ENCODE results near the gene CEACAM19.

CEACAM19 gene

GRCh38 chr19:44725684-44726083 is 54.4 kb downstream of the CEACAM19 start:
- DNase-seq = no peak

DNA sequence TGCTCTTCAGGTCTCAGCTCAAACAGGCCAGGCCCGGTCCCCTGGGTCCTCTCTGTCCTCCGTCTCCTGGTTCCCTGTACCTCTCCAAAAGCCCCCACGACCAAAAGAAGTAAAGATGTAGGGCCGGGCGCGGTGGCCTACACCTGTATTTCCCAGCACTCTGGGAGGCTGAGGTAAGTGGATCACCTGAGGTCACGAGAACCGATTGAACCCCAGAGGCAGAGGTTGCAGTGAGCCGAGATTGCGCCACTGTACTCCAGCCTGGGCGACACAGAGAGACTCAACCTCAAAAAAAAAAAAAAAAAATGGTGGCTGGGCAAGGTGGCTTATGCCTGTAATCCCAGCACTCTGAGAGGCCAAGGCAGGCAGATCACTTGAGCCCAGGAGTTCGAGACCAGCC is 55.2 kb downstream of the CEACAM19 start:
- DNase-seq = no peak

DNA sequence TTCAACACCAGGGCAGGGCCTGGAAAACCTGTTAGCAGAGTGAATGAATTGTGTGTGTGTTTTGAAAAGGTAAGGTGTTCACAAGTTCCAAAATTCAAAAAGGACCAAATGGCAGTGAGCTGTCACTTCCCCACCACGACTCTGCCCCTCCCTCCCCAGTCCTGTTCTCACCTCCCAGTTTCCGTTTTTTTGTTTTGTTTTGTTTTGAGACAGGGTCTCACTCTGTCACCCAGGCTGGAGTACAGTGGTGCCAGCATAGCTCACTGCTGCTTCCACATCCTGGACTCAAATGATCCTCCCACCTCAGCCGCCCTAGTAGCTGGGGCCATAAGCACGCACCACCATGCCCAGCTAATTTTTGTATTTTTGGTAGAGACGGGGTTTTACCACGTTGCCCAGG is 56.9 kb downstream of the CEACAM19 start:
- no peak for DNase-seq

- DNase-seq = no peak
Observed at GRCh38 chr19:44729516-44730033, 58.3 kb downstream of the CEACAM19 start.

- no peak for DNase-seq
Observed at GRCh38 chr19:44731081-44731480, 59.8 kb downstream of the CEACAM19 start.

DNA sequence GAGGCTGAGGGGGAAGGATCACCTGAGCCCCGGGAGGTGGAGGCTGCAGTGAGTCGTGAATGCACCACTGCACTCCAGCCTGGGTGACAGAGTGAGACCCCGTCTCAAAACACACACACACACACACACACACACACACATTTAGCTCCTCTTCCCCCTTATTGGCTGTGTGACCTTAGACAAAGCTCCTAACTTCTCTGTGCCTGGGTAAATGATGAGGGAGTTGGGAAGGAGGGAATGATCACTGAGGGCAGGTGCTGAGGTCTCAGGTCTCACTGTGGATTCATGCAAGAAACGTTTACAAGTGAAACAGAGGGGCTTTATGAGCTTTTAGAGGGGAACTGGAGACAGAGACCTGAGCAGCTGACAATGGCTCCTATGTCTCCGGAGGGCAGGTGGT is 60.3 kb downstream of the CEACAM19 start:
- no peak for DNase-seq

DNA sequence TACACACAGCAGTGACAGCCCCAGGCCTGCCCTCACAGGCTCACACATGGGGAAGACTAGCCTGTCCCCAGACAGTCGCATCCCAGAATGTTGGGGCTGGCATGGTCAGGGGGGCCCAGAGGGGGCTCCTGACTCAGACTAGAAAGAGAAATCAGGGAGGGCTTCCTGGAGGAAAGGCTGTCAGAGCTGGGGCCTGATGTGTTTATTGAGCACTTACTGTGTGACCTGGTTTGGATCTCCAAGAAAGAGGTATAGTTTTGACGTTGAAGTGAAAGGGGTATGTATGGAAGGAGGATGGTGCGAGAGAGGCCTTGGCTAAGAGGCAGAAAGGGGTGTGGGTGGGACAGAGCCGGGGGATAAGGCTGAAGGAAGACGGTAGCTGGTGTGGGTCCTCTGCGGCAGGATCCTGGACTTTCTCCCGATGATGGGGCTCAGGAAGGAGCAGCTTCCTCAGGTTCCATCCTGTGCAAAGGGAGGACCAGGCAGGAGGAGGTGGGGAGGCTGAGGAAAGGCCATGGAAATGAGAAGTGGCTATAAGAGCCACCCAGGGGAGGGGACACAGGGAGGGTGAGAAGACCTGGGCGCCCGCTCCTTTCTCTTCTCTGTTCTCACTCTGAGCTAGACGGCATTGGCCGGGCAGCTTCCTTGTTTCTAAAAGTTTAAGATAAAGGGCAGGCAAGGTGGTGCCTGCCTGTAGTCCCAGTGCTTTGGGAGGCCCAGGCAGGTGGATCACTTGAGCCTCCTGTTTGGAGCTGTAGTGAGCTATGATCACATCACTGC is 61.1 kb downstream of the CEACAM19 start:
- no peak for DNase-seq

All from NCI-H1105 (cell line).